ENCODE measurements around the gene PICK1.
"Not testable (repeated sequence)": the region's sequence is repeated elsewhere in the genome, so short reads cannot be mapped to it uniquely, and the experiment has no call there.

Gene PICK1

DNA sequence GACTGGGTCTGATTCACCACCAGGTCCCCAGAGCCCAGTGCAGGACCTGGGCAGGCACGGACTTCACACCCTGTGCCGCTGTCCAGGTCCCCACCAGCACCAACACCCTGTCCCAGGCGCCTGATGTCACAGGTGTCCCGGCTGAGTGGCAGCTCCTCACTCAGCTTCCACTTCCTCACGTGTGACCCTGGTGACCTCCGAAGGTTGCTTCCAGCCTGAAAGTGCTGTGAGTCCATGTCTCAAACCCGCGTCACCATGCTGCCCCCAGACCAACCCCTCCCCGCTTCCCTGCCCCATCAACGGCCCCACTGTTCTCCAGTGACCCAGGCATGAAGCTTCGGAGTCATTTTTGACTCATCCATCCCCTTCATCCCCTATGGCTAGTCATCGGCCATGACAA, 25.7 kb upstream of the PICK1 start:
- DNase-seq: no peak

DNA sequence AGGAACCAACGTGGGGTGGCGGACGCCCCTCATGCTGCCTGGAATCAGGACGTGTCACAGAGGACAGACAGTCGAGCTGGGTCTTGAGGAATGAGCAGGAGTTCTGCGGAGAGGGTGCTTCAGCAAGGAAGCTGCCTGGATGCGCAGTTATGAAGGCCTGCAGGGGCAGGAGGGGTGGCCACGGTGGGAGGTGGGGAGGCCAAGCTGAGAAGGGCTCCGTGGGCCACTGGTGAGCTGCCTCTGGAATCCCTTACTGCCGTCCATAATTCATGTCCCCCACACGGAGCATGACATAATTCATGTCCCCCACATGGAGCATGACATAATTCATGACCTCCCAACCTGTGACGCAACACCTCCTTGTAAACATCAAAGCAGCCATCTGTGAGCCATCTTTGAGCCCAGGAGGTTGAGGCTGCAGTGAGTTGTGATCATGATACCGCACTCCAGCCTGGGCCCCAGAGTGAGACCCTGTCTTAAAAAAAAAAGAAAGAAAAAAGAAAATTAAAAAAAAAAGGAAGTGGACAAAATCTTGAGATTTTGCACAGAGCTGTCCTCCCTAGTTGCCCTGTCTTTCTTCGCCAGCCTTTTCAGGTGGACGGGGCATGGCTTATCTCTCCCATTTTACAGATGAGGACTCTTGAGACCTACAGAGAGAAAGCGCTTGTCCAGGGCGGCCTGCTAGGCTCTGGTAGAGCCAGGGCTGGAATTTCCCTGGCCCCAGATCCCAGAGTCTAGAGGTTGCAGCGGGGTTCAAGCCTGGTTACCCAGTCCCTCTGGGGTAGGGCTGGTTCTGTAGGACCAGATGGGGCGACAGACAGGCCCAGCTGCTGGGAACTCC, 24.3 kb upstream of the PICK1 start:
- DNase-seq: no peak

- no peak for DNase-seq
These were observed 23.5 kb upstream of the PICK1 start for GRCh38 chr22:38033522-38034277.

DNA sequence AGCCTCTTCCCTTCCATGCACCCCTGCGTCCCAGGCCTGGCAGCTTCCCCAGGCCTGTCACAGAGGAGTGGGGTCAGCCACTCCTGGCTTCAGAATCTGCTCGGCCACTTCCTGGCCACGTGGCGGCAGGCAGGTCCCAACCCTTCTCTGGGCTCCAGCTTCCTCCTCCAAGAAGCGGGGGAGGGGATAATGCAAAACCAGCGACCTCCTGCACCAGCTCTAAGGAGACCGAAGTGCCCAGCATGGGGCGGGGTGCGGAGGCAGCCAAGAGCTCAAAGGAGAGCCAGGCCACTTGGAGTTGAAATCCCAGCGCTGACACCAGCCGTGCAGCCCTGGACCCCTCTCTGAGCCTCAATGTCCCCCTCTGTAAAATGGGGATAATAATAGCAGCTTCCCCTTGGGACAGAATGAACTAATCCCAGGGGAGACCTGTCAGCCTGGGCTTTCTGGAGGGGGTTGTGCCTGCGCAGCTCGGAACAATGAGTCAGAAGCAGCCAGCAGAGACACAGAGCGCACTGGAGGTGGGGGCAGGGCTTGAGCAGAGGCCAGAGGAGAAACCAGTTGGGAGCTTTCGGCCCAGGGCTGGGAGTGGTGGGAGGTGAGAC, 22.8 kb upstream of the PICK1 start:
- no peak for DNase-seq

DNA sequence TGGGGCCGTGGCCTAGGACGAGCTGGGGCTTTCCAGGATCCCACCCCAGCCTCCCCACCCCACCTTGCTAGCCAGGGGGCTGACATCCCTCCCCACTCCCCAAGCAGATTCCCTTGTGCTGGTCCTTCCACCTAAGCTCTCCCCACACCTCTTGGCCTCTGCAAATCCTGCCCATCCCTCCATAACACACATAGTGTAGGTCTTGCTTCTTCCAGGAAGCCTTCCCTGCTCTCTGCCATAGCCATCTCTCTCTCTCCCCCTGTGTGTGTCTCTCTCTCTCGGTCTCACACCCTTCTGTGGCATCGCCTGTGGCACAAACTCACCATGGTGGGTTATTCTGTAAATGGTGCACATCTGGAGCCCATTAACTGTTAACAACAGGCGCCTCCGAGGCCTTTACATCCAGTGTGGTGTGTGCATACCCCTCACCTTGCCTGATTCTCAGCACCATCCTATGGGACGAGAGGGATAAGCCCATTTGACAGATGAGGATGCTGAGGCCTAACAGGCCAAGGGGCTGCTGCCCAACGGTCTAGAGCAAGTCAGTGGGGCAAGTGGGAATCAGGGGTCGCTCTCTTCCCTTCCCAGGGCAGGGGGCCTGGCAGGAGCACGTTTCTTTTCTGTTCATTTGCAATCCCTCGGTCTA, 22.2 kb upstream of the PICK1 start:
- DNase-seq: no peak

- DNase-seq: no peak
These were observed 21.7 kb upstream of the PICK1 start for GRCh38 chr22:38035530-38035885.

- DNase-seq: no peak
These were observed 20.7 kb upstream of the PICK1 start for GRCh38 chr22:38036392-38037062.

GRCh38 chr22:38037367-38038150, 19.6 kb upstream of the PICK1 start:
- not testable (repeated sequence) for DNase-seq

DNA sequence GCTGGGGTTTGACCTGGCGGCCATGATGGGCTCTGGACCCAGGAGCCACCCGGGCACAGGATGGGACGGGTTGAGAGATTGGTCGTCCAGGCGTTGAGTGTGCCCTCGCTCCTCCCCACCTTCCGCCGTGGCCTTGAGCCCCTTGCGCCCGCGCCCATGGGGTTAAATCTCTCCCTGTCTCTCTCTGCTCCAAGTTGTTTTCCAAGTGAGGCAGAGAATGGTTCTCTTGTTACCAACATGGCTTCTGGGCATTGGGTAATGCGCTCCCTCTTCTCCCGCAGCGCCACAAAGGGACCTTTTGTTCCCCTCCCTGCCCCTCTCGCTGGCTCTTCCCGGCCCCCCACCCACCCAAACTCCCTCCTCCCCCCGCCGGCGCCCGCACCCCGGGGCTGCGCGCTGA, 18.8 kb upstream of the PICK1 start:
- no peak for DNase-seq

DNA sequence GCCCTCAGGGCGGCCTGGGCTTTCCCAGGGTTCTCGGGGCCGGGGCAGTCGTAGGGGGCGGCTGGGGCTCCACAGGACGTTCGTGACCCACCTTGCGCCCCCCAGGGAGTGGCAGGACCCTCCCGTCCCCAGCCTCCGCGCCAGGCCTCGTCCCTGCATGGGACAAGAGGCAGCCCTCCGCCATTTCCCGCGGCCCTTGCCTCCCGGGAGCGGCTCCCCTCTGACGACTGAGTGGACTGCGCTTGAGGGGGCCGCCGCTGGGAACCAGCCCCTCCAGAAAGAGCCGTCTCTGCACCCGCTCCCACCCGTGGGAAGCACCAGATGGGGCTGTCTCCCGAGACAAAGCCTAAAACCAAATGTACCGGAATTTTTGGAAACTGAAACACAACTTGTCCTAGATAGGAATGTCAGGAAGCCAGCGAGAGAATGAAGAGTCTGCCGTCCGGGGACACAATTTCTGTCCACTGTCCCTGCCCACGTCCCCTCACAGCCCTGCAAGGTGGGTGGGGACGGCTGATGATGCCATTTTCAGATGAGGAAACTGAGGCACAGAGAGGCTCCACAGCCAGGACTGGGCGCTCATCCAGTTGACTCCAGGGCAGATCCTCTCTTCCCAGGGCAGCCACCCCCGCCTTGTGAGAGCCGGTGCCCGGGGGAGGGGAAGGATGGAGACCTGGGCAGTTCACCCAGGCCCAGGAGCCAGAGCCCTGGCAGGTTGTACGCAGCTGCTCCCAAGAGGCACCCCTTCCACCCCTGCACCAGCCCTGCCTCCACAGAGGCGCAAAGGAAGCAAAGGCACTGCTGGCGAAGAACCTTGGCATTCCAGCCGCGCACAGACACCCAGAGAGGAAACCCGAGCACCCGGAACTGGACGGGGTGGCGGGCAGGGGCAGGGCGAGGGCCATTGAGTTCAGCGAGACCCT, 18.1 kb upstream of the PICK1 start:
- DNase-seq: no peak

DNA sequence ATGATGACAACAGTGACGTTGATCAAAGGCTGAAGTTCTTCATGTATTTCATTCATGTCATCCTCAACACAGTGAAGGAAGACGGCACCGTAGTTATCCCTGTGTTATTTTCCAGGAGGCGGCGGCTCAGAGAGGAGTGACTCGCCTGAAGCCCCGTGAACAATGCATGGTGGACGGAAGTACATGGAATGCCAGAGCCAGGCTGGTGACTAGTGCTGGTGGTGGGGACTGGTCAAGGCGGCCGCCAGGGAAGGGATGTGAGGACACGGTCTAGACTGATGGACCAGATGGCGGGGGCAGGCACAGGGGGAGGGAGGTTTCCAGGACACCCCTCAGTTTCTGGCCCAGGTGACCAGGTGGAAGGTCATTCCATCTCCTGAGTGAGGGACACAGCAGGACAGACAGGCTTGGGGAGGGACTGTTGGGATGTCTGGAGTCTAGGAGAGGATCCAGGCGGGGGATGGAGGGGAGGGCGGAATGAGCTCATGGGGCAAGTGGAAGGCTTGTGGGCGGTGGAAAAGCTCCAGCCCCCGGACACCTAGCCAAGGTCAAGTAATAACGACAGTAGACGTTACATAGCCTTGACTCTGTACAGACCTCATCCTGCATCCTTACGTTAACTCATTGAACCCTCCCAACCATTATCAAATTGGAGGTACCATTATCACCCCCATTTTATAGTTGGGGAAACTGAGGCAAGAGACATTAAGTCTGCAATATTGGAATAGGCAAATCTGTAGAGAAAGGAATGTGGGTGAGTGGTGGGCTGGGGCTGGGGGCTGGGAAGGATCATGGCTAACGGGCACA, 16.0 kb upstream of the PICK1 start:
- DNase-seq: no peak

GRCh38 chr22:38041760-38042487, 15.3 kb upstream of the PICK1 start:
- DNase-seq: no peak

- no peak for DNase-seq
These were observed 14.8 kb upstream of the PICK1 start for GRCh38 chr22:38042488-38042790.

DNA sequence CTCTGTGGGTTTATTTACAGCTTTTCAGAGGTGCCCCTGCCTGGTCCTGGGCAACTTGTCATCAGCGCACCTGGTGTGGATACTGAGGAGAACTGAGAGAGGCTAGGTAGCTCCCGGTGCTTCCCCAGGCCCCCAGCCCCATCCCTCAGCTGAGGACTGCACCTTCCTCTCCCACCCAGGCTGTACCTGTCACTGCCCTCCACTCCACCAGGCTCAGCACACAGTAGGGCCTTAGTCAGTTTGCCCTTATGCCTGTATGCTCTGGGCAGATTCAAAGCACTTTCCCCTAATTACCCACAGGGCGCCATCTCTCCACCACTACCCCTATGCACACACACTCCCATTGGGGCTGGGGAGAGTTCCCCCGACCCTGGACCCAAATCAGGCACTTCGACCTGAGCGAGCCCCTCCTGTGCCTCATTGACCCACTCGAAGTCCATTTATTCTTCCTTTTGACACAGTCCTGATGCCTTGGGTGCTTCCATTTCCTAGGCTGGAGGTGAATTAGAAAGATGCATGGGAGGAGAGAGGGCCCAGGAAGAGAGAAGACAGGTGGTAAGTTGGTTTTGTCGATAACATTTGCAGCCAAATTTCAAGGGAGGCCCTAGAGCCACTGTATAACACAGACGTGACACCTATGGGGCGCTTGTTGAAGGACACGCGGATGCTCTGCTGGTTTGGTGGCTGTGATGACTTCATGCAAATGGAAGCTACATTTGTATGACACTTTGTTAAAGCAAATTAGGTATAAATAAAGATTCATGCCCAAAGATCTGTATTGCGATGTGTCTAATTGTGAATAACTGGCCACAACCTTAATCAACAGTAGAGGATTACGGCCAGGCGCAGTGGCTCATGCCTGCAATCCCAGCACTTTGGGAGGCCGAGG, 13.8 kb upstream of the PICK1 start:
- DNase-seq: no peak

DNA sequence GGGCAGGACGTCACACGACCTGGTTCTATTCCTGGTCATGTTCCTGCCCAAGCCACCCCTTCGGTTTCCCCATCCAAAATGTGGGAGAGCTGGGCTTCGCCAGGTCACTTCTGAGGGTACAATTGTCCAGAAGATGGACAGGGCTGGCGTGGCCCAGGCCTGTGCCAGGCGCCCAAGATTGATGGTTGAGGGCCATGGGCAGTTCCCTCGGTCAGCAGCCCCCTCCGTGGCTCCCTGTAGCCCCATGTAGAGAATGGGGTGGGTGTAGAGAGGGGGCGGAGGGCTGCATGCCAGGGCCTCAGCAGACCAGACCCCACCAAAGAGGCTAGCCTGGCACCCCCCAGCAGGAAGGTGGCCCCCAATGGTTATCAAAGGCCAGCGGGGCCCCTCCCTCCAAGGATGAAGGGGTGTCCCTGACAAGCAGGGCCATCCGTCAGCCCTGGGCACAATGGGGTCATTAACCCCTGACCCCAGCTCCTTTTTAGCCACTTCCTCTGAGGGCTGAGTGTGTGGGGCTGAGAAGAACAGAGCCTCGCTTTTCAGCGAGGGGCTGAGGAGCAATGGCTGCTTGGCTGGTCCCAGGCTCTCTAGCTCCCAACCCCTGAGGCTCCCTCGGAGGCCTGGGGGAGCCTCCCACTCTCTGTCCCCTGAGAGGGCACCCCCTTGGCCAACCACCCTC, 11.0 kb upstream of the PICK1 start:
- no peak for DNase-seq

- no peak for DNase-seq
These were observed 7.2 kb upstream of the PICK1 start for GRCh38 chr22:38049812-38050619.

DNA sequence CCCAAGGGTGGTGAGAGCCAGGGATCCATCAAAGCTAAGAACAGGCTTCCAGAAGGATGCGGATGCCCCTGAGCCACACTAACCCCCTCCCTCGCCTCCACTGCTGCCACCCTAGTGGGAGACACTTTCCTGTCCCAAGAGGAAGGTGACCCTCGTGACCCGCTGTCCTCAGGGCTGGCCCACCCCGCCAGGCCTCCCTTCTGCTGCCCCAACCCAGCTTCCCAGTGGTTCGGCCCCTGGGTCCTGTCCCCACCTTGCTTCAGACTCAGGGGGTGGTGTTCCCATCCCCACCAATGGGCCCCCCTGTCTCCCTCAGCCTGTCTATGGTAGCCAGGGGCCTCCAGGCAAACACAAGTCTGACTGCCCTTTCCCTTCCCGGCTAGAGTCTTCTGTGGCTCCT, 6.5 kb upstream of the PICK1 start:
- no peak for DNase-seq
